ENCODE data around the gene DOCK11.

- no peak for TF ChIP-seq NFIC (IDR thresholded peaks at IDR 0.05)
- TF ChIP-seq YY1 (IDR thresholded peaks at IDR 0.05; ENCODE audit: low read depth): no peak
- no peak for TF ChIP-seq MAX (IDR thresholded peaks at IDR 0.05)
- no peak for TF ChIP-seq TEAD4 (IDR thresholded peaks at IDR 0.05)
- TF ChIP-seq EP300 (IDR thresholded peaks at IDR 0.05; ENCODE audit: borderline replicate concordance): no peak
- no peak for TF ChIP-seq TAF1 (IDR thresholded peaks at IDR 0.05; ENCODE audit: low read depth)
- no peak for TF ChIP-seq TCF12 (IDR thresholded peaks at IDR 0.05; ENCODE audit: low read depth)
- no peak for TF ChIP-seq REST (IDR thresholded peaks at IDR 0.05; ENCODE audit: low read depth)
- TF ChIP-seq CEBPB (IDR thresholded peaks at IDR 0.05): no peak
- TF ChIP-seq USF1 (IDR thresholded peaks at IDR 0.05): no peak
- TF ChIP-seq ZBTB7A (IDR thresholded peaks at IDR 0.05; ENCODE audit: low read depth): no peak
- TF ChIP-seq EGR1 (IDR thresholded peaks at IDR 0.05): no peak
- TF ChIP-seq FOXM1 (IDR thresholded peaks at IDR 0.05; ENCODE audit: borderline replicate concordance, low read depth): no peak
- no peak for TF ChIP-seq CREB1 (IDR thresholded peaks at IDR 0.05; ENCODE audit: low read depth)
Observed at GRCh38 chrX:118615141-118615540, 119.5 kb downstream of the DOCK11 start.
